Subcutaneous adipose tissue (tissue), 4 donors: ENCODE data around the gene NYAP1. TPM values are rescaled to one million over a fixed set of nuclear protein-coding genes. Genes with fewer than 3 reads are reported as not detected.

Experiments used
- total RNA-seq, 4 donors: library from RNA; depleted of rRNA; stranded (reverse); fragments of >200 nt; gene quantifications; one replicate each; pipeline ENCODE4 v1.1.0, GENCODE V29; 2016
- TF ChIP-seq, protein P1 (sequence below): fragments of 450-650 bp; IDR thresholded peaks from one replicate; pipeline ENCODE4 v1.5.1; 2016; ENCODE audit warnings: low read depth, mild to moderate bottlenecking, control low read depth, antibody characterized with exemption, moderate library complexity

Gene NYAP1
- total RNA-seq, 4 donors from 2014 or later: 0.17 to 0.22 TPM; not detected in 2

DNA sequence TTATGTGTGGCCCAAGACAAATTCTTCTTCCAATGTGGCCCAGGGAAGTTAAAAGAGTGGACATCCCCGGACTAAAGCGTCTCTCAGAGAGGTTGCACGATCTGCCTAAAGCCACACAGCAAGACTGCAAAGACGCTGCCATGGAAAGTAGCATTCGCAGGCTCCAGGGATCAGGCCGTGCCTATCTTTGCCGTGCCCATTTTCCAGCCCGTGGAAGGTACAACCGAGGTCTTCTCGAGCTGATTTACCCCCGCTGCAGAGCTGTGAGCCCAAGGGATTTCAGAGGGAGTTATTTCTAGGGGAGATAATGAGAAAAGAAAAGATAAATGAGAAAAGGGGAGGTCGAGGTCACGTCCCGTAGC is 1.0 kb upstream of the NYAP1 start:
- TF ChIP-seq, protein P1, sequence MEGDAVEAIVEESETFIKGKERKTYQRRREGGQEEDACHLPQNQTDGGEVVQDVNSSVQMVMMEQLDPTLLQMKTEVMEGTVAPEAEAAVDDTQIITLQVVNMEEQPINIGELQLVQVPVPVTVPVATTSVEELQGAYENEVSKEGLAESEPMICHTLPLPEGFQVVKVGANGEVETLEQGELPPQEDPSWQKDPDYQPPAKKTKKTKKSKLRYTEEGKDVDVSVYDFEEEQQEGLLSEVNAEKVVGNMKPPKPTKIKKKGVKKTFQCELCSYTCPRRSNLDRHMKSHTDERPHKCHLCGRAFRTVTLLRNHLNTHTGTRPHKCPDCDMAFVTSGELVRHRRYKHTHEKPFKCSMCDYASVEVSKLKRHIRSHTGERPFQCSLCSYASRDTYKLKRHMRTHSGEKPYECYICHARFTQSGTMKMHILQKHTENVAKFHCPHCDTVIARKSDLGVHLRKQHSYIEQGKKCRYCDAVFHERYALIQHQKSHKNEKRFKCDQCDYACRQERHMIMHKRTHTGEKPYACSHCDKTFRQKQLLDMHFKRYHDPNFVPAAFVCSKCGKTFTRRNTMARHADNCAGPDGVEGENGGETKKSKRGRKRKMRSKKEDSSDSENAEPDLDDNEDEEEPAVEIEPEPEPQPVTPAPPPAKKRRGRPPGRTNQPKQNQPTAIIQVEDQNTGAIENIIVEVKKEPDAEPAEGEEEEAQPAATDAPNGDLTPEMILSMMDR: no peak

DNA sequence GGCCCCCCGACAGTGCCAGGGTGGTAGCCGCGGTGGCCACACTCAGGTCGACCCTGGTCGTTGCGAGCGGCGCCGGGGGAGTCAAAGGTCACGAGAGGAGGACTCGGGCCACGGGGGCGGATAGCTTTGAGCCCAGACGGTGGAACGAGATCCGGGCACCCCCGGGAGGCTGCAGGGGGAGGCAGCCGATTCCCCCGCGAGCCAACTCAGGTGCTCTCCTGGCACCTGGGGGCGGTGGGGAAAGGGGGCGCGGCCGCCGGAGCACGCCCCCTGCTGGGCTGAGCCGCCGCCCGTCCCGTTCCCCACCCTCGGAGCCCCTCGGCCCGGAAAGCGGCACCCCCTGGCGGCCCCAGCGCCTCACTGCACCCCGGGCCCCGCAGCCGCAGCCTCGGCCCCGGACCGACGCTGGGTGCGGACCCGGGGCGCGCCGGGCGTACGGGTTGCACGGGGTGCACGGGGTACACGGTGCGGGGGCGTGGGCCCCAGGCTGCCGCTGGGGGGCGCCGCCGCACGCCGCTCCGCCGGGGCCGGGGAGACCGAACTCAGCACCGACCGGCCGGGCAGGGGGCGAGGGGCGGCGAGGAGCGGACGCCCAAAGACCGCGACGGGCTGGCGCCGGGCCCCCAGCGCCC is 521 bp upstream of the NYAP1 start:
- TF ChIP-seq, protein P1: no peak

DNA sequence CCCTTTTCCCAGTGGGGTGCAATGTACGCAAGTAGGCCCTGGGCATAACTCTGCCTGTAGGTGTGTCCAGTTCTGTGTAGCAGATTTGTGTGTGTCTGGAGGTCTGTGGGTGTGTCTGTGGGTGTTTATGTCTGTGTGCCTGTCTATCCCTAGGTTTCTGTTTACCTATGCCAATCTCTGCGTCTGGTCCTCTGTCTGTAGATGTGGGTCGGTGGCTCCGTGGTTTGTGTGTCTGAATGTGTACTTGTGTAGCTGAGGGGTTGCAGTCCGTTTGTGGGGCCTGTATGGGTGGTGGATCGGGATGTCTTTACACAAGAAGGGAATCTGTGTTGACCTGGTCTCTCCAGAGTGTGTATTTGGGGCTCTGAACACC is 932 bp downstream of the NYAP1 start:
- TF ChIP-seq, protein P1: no peak

DNA sequence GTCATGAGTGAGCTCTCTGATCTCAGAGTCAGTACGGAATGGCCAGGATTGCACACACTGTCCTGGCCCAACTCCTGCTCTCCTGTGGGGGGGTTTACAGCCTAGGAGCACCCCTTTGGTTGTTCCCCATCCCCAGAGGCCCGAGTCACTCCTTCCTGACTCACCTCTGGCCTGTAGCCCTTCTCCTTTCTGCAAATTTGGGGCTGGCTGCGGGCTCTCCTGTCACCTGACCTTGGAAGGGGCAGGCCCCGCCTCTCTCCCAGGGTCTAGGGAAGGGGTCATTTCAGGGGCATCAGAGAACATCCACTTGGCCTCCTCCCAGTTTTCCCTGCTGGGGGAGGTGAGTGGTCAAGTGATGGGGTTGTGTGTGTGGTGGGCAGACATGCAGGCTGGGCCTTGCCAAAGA is 1.7 kb downstream of the NYAP1 start:
- TF ChIP-seq, protein P1: no peak

DNA sequence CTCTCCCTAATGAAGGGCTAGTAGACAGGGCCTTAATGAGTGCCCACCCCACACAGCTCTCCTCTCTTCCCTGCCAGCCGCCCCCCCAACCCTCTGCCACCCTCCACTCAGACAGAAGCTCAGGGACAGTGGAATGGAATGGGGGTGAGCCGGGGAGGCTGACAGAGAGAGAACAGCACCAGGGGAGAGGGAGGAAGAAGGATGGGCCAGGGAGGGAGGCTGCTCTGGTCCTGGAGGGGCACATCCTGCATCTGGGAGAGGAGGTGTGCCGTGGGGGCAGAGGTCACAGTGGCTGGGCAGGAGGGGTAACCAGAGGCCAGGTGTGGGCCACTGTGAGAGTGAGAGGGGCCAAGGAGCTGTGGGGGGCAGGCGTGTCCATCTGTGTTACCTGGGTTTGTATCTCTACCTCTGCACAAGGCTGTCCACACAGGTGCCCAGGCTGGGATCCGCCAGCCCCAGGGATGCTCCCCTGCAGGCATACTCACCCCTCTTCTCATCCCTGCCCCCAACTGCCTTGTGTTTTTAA is 2.4 kb downstream of the NYAP1 start:
- TF ChIP-seq, protein P1: no peak

DNA sequence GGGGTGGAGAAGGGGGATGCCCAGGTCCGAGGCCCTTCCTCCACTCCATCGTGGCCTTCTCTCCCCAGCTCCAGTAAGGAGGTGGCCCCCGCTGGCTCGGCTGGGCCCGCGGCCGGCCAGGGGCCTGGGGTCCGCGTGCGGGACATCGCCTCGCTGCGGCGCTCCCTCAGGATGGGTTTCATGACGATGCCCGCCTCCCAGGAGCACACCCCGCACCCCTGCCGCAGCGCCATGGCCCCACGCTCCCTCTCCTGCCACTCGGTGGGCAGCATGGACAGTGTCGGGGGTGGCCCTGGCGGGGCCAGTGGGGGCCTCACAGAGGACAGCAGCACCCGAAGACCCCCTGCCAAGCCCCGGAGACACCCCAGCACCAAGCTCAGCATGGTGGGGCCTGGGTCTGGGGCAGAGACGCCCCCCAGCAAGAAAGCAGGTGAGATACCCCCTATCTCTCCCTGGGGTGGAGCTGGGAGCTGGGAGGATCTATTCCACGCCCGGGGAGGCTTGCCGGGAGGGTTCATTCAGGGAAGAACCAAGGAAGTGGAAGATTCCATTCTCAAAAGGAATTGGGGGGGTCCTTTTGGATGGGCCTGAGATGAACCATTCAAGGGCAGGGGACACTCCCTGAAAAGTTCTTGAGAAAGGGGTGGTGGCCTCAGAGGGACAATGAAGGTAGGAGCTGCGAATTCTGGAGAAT is 3.2 kb downstream of the NYAP1 start:
- TF ChIP-seq, protein P1: no peak

DNA sequence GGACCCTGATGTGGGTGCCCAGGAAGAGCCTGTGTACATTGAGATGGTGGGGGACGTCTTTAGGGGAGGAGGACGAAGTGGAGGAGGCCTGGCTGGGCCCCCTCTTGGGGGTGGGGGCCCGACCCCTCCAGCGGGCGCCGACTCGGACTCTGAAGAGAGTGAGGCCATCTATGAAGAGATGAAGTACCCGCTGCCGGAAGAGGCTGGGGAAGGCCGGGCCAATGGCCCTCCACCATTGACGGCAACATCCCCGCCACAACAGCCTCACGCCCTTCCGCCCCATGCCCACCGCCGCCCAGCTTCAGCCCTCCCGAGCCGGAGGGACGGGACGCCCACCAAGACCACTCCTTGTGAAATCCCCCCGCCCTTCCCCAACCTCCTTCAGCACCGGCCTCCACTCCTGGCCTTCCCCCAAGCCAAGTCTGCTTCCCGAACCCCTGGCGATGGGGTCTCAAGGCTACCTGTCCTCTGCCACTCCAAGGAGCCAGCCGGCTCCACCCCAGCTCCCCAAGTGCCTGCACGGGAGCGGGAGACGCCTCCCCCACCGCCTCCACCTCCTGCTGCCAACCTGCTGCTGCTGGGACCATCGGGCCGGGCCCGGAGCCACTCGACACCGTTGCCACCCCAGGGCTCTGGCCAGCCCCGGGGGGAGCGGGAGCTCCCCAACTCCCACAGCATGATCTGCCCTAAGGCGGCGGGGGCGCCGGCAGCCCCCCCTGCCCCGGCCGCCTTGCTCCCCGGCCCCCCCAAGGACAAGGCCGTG is 4.8 kb downstream of the NYAP1 start:
- TF ChIP-seq, protein P1: no peak
